Nephron (organoid): ENCODE data around the gene MARVELD2.

Experiments
- H3K27ac Mint-ChIP-seq, 3 experiments: 2 replicates each; pipeline ENCODE4 v1.8.0; 2020; ENCODE audit warnings: mixed read lengths in 3 of 3, mild to moderate bottlenecking in 2 of 3, moderate library complexity in 1 of 3
- H3K27me3 Mint-ChIP-seq: 2 replicates; pipeline ENCODE4 v1.8.0; 2021; ENCODE audit warnings: low read depth, mild to moderate bottlenecking, moderate library complexity, mixed read lengths
- H3K36me3 Mint-ChIP-seq: 2 replicates; pipeline ENCODE4 v1.8.0; 2020; ENCODE audit warnings: low read depth, mixed read lengths
- H3K4me1 Mint-ChIP-seq: 2 replicates; pipeline ENCODE4 v1.8.0; 2020; ENCODE audit warnings: mixed read lengths
- H3K4me3 Mint-ChIP-seq, 3 experiments: 2 replicates each; pipeline ENCODE4 v1.8.0; 2020; ENCODE audit warnings: mild to moderate bottlenecking in 3 of 3, mixed read lengths in 3 of 3, moderate library complexity in 2 of 3
- H3K9me3 Mint-ChIP-seq: 2 replicates; pipeline ENCODE4 v1.8.0; 2020; ENCODE audit warnings: mixed read lengths
- CTCF ChIP-seq, 3 experiments: fragments of 200-600 bp; sonication (generic); IDR thresholded peaks; one replicate each; pipeline ENCODE4 v1.5.0; 2021; ENCODE audit warnings: antibody characterized with exemption in 3 of 3; ENCODE audit not compliant: unreplicated experiment in 3 of 3

The MARVELD2 gene

GRCh38 chr5:69484891-69485290 lies 70.0 kb downstream of the MARVELD2 start:
- no peaks in the 10 kb centered on the region for H3K4me1 Mint-ChIP-seq
- no peak overlapping the region for H3K27ac Mint-ChIP-seq
- H3K27me3 Mint-ChIP-seq, result peaks cover 29% of the 10 kb centered on the region
- H3K9me3 Mint-ChIP-seq, result no peaks in the 10 kb centered on the region
- no peaks in the 10 kb centered on the region for H3K36me3 Mint-ChIP-seq
- TF ChIP-seq CTCF (IDR thresholded peaks at IDR 0.05; ENCODE audit: unreplicated experiment in 3 of 3), result no peak
- H3K4me3 Mint-ChIP-seq, result no peak overlapping the region

GRCh38 chr5:69485471-69485870 lies 70.6 kb downstream of the MARVELD2 start:
- H3K36me3 Mint-ChIP-seq, result no peaks in the 10 kb centered on the region
- no peak for TF ChIP-seq CTCF (IDR thresholded peaks at IDR 0.05; ENCODE audit: unreplicated experiment in 3 of 3)
- H3K9me3 Mint-ChIP-seq, result no peaks in the 10 kb centered on the region
- peak overlapping the region in 1 of 3 experiments; percentile 2 for H3K27ac Mint-ChIP-seq
- peaks cover 35% of the 10 kb centered on the region for H3K27me3 Mint-ChIP-seq
- no peak overlapping the region for H3K4me3 Mint-ChIP-seq
- no peaks in the 10 kb centered on the region for H3K4me1 Mint-ChIP-seq

- no peak for TF ChIP-seq CTCF (IDR thresholded peaks at IDR 0.05; ENCODE audit: unreplicated experiment in 3 of 3)
- Mint-ChIP-seq H3K4me1 (no peaks in the 10 kb centered on the region), H3K4me3 (no peak overlapping the region)
Measured at GRCh38 chr5:69489246-69489645, 74.3 kb downstream of the MARVELD2 start.

GRCh38 chr5:69491027-69491426 lies 76.1 kb downstream of the MARVELD2 start:
- H3K9me3 Mint-ChIP-seq, result no peaks in the 10 kb centered on the region
- H3K27ac Mint-ChIP-seq, result no peak overlapping the region
- TF ChIP-seq CTCF (IDR thresholded peaks at IDR 0.05; ENCODE audit: unreplicated experiment in 3 of 3), result no peak
- no peaks in the 10 kb centered on the region for H3K36me3 Mint-ChIP-seq
- peaks cover 85% of the 10 kb centered on the region for H3K27me3 Mint-ChIP-seq
- H3K4me3 Mint-ChIP-seq, result peak overlapping the region; percentile 86 to 87 (median 87)
- no peaks in the 10 kb centered on the region for H3K4me1 Mint-ChIP-seq

More at GRCh38 chr5:69489246-69489645, 74.3 kb downstream of the MARVELD2 start:
- Mint-ChIP-seq H3K9me3 (no peaks in the 10 kb centered on the region), H3K27ac (peak overlapping the region in 1 of 3 experiments; percentile 67), H3K36me3 (no peaks in the 10 kb centered on the region), H3K27me3 (peaks cover 68% of the 10 kb centered on the region)

GRCh38 chr5:69491838-69492390 lies 77.0 kb downstream of the MARVELD2 start:
- Mint-ChIP-seq H3K4me1 (no peaks in the 10 kb centered on the region), H3K27me3 (peaks cover 84% of the 10 kb centered on the region), H3K9me3 (no peaks in the 10 kb centered on the region), H3K27ac (peak overlapping the region in 1 of 3 experiments; percentile 90), H3K36me3 (no peaks in the 10 kb centered on the region), H3K4me3 (peak overlapping the region; percentile 86 to 87 (median 87))
- no peak for TF ChIP-seq CTCF (IDR thresholded peaks at IDR 0.05; ENCODE audit: unreplicated experiment in 3 of 3)

- no peak for TF ChIP-seq CTCF (IDR thresholded peaks at IDR 0.05; ENCODE audit: unreplicated experiment in 3 of 3)
- Mint-ChIP-seq H3K4me1 (no peaks in the 10 kb centered on the region), H3K4me3 (peak within 1 kb of the TSS; percentile 86 to 87 (median 87)), H3K36me3 (no peaks in the 10 kb centered on the region), H3K27ac (peak within 1 kb of the TSS in 1 of 3 experiments; percentile 90), H3K9me3 (no peaks in the 10 kb centered on the region), H3K27me3 (peaks cover 87% of the 10 kb centered on the region)
Measured at GRCh38 chr5:69492391-69492922, 77.5 kb downstream of the MARVELD2 start, which contains the start of gene OCLN. Gene OCLN, plus strand, starts transcription at chr5:69492790. Its CDS starts 11,455 bp downstream, at chr5:69504245.
